GM19043 (cell line): ENCODE data around the gene PTPN9.
A peak's percentile ranks its signal among the peaks of the same experiment; 100 is the strongest.
"Not testable (repeated sequence)": the region's sequence is repeated elsewhere in the genome, so short reads cannot be mapped to it uniquely, and the experiment has no call there.

Experiments
- ATAC-seq: cut with Tn5 transposase; IDR thresholded peaks from one replicate; pipeline ENCODE4 v1.9.1; 2021; ENCODE audit warnings: low read depth; ENCODE audit not compliant: unreplicated experiment

PTPN9 gene

DNA sequence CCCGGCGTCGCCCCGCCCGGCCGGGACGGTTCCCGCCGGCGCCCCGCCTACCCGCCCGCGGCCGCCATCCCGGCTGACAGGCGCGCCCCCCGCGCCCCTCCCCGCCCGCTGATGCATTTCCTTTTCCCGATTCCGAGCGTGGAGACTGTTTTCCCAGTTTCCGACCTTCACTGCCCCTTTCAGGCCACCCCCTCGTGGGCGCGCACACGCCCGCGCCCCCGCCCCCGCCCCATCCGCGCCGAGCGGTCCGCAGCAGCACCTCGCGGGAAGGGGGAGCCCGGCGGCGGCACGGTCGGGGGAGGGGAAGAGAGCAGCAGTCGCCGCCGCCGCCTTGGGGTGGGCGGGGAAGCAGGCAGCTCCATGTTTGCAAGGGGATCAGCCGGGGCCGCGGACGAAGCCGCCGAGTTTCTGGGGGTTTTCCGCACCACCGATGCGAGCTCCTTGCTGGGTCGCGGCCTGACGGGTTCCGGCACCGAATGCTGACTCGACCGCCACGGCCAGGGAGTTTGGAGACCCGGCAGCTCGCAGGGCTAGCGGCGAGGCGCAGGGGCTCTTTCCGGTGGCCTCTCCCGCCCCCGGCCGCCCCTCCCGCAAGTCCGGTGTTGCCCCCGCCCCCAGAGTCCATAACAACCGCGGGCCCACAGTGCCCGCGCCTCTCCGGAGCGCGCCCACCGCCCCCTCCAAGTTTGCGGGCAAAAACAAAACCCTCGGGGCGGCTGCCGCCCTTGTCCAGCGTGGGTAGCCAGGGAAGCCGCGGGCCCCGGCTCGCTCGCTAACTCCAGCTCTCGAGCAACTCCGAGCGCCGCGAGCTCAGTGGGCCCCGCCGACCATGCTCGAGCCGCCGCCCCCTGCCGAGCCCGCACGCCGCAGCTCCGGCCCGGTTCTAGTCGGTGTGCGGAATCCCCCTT is 124.4 kb downstream of the PTPN9 start:
- no peak for ATAC-seq

DNA sequence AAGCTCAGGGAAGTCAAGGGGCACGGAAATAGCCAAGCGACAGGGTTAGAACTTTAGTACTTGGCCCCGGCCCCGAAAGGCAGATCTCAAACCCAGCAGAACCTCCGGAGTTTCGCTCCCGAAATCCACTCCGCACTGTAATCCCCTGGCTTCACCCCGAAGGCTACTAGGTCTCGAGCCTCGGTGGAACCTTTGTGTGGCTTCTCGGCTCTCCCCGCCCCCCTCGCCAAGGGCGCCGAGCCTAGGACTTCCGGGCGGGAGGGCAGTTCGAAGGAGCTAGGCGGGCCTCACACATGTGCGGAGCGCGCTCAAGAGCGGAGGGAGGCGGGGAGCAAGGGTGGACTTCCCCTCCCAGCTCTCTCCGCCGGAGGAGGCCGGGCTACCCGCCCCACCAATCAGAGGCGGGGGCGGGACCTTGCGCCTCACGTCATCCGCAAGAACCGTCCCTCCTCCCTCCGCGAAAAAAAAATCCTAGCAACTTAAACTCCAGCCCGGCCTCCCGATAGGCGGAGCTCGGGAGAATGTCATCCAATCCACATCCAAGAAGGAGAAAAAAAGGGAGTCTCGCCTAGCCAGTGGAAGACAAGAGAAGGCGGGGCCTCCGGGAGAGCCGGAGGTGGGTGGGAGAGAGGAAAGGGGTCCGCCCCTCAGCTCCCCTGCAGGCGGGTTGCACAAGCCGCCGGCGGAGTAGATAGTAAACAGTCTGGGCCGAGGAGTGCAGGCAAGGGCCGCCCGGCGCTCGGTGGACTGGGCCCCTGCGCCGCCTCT is 125.2 kb downstream of the PTPN9 start:
- peak; percentile 26 for ATAC-seq

DNA sequence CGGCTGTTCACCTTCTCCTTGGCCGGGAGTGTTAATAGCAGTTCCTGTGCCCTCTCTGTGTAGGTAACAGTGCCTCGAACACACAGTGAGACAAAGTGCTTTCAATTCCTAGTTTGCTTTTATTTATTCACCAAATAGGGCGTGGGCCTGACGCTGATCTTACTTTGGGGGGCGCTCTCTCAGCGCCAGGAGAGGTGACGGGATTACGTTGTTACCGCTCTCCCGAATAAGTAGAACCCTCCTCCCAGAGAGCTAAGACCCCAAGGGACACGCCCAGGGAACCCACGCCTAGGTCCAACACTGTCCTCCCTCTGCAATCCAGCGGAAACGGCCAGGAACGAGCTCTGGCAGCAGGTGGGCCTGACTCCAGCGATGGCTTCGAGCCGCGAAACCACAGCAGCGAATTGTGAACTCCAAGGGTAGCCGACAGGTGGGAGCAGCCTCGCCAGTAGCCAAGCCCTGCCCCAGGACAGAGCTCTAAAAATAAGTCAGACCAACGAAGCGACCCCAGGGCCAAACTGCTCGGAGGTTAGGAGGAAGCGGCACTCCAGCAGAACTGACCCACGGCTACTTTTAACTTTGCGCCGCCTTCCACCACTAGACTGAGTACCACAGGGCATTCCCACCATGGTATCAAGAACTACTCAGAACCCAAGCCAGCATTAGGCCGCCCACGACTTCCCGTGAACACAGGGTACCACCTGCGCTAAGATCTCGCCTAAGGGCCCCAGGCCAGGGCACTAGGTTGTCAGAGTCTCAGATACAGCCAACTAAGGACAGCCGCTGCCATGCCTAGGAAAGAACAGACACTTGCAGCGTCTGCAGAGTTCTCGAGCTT is 126.0 kb downstream of the PTPN9 start:
- no peak for ATAC-seq

DNA sequence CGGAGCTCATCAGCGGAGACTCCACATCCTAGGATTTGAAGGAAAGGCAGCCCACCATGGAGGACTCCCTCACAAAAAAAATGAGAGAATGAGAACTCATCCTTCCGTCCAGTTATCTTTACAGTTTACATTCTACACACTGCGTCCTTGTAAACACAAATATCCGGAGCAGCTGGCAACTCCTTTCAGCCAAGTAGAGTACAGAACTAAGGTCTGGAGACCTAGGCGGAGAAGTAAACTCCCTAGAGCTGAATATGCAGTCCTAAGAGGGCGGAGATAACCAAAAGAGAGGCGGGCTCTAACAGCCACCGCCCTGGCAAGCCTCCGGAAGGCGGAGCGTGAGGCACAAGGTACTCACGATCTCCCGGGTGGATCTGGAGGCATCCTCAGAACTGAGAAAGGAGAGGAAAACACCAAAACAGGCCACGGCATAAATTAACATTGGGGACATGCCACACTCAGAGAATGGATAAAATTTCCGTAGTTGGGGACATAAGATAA is 126.7 kb downstream of the PTPN9 start:
- ATAC-seq, result no peak

DNA sequence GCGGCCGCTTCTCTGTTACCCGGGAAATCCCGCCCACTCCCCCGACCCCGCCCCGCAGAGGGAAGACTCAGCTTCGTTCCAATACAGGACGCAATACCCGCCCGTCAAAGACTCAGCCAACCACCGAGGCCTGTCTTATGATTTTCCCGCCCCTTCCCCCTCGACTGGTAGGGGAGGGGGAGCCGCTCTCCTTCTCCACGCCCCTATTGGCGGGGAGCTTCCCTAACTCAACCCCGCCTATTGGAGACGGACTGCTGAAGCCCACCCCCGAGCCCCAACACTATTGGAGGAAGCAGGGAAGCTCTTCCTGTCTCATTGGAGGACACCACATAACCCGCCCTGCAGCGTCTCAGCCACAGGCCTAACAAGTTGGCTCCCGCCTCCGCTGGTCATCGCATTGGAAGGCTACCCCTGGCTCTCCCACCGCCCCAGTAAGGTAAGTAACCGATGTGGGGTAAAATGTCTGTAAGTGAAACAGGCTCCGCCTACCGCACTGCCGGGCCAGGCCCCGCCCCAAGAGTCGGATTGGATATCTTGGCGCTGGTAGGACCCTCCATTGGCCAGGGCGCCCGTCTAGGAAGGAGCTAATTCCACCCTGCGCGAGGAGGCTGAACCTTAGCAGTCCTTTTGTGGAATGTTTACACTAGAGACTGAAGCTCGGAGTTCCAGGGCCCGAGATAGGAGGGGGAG is 127.3 kb downstream of the PTPN9 start, which contains the start of gene SIN3A:
SIN3A (minus strand) TSS at position 17 of the 690 bp plus-strand sequence. CDS start 21,315 bp downstream, outside the sequence.
- ATAC-seq, result peak; percentile 41

DNA sequence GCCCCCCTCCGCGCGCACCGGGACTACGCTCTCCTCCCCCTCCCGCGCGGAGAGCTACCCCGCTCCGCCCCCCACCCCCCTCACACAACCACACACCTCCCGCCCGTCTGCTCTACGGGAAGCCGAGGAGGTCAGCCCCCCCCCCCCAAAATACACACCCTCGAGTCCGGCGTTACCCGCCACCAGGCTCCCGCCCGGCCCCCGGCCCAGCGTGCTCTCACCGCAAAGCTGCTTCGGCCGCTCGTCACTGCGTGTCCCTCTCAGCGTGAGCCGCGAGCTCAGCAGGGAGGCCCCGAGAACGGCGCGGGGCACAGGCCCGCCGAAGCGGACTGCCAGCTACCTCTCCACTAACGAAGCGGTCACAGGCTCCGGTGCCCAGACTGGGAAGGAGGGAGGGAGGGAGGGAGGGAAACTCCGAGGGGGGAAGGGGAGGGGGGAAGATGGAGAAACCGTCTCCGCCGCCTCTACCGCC is 127.9 kb downstream of the PTPN9 start:
- no peak for ATAC-seq

DNA sequence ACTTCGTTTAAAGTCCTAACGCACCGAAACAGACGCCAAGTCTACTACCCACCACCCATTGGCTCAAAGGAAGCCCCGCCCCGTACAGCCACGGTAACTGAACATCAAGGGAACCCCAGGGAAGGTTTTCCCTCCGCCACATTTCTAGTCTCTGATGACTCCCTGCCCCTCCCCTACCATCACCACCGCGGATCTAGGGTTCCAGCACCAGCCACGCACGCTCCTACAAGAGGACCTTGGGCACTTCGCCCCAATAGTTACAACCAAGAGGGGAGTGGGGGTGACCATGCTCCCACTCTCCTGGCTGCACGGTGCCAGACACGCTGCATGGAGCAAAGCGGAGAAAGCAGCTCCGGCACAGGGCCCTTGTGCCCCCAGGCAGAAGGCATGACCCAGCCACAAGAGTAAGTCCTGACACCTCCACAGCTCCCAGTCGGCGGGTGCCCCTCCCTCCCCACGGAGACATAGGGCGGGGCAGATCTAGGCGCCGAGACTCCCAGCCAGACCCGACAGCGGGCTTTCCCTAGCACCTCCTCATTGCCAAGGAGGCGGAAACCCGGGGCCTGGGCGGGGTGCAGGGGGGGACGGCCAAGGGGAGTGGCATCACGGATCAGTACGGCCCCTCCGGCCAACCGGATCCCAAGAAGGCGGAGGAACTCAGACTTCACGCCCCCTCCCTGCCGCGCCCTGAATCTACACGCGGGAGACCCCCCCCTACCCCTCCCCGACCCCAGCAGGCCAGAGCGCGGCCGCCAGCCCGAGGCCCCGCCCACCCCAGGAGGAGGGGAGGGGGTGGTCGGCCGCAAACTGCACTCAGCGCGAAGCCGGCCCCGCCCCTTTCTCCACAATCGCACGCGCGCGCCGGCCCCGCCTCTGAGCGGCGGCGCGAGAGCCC is 128.6 kb downstream of the PTPN9 start:
- peak; percentile 20 for ATAC-seq

DNA sequence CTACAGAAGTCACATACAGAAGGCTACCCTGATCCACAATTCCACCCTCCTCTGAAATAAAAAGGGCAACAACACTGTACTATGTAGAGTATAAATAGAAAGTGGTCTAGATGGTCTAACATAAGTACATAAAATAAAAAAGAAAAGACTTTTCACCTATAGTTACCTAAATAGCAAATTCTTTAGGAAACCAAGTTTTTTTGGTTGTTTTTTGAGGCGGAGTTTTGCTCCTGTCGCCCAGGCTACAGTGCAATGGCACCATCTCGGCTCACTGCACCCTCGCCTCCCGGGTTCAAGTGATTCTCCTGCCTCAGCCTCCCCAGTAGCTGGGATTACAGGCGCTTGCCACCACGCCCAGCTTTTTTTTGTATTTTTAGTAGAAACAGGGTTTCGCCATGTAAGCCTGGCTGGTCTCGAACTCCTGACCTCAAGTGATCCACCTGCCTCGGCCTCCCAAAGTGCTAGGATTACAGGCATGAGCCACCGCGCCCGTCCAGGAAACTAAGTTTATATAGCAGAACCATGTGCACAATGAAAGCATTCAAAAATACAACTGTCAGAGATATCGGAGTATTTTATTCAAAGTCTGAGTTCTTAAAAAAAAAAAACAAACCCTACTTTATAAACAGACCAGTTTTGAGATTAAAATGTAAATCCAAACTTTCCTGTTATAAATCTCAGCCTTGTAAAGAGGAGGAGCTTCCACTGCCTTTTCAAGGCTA is 129.4 kb downstream of the PTPN9 start:
- no peak for ATAC-seq

DNA sequence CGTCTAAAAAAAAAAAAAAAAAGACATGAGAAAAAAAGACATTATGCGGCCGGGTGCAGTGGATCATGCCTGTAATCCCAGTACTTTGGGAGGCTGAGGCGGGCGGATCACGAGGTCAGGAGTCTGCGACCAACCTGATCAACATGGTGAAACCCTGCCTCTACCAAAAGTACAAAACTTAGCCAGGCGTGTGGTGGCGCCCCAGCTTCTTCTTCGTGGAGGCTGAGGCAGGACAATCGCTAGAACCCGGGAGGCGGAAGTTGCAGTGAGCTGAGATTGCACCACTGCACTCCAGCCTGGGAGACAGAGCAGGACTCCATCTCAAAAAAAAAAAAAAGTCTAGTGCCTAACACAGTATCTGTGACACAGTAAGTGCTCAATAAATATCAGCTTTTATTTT is 130.9 kb downstream of the PTPN9 start:
- not testable (repeated sequence) for ATAC-seq

DNA sequence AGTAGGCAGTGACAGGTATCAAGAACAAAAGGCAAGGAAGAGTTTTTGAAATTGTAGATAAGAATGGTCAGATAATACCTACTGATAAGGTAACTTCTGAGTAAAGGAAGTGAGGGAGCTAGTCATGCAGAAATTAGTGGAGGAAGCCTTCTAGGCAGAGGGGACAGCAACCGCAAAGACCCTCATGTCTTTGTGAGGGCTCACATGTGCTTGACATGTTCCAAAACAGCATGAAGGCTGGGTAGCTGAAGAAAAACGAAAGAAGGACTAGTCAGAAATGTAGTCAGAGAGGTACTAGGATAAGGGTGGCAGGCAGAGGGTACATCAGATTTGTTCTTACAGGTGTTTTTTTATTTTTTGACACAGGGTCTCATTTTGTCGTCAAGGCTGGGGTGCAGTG is 133.0 kb downstream of the PTPN9 start:
- ATAC-seq, result no peak

DNA sequence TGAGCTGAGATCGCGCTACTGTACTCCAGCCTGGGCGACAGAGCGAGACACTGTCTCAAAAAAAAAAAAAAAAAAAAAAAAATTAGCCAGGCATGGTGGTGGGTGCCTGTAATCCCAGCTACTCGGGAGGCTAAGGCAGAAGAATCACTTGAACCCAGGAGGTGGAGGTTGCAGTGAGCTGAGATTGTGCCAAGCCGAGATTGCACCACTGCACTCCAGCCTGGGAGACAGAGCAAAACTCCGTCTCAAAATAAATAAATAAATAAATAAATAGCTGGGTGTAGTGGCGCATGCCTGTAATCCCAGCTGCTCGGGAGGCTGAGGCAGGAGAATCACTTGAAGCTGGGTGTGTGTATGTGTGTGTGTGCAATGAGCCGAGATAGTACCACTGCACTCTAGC is 133.8 kb downstream of the PTPN9 start:
- ATAC-seq, result not testable (repeated sequence)

DNA sequence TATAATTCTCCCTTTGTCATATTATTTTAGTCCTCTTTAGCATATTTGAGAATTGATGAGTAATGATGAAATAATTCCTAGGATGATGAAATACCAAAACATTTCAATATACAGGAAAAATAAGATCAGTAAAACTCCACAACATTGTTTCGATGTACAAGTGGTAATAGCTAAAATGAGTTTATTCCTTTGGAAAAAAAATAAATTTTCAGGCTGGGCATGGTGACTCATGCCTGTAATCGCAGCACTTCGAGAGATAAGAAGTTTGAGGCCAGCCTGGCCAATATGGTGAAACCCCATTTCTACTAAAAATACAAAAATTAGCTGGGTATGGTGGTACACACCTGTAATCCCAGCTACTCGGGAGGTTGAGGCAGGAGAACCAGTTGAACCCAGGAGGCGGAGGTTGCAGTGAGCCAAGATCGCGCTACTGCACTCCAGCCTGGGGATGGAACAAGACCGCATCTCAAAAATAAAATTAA is 135.1 kb downstream of the PTPN9 start:
- not testable (repeated sequence) for ATAC-seq

DNA sequence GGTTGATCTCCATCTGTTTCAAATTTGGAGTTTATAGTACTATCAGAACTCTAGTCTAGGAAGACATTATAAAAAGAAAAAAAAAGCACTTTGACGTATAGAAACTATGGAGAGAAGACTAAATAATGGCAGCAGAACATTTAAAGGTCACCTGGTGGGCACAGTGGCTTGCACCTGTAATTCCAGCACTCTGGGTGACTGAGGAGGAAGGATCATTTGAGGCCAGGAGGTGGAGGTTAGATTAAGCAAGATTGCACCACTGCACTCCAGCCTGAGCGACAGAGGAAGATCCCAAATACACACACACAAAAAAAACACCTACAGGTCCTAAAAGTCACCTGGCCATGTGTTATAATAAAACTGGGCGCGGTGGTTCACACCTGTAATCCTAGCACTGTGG is 141.4 kb downstream of the PTPN9 start:
- no peak for ATAC-seq

DNA sequence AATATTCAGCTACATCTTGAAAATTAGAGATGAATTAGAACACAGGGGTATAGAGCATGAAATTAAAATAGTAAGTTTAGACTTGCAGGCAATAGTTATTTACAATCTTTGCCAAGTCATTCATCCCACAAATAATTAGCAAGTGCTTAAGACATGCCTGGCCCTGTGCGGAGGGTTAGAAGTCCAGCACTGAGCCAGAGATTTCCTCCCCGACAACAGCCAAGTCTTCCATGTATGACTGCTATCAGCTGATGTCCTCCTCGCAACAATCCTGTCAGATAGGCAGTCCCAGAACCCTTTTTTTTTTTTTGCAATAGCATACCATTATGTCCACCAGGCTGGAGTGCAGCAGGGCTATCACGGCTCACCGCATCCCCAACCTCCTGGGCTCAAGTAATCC is 142.2 kb downstream of the PTPN9 start:
- no peak for ATAC-seq

DNA sequence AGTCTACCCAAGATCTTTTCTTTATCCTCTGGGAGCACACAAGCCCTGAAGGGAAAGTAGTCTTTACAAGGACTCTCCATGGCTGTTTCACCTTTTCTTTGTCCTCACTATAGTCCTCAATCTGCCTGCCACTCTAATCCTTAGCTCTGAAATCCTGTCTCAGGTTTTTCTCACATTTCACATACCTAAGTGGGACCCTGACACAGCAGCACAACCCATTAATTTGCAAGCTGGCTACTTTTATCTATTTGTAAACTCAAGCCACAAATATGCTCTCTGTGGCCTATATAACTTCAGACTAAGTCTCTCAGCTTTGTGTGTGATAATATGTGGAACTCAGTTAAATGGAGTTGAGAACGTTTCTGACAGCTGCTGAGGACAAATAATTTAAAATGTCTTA is 147.4 kb downstream of the PTPN9 start:
- no peak for ATAC-seq

DNA sequence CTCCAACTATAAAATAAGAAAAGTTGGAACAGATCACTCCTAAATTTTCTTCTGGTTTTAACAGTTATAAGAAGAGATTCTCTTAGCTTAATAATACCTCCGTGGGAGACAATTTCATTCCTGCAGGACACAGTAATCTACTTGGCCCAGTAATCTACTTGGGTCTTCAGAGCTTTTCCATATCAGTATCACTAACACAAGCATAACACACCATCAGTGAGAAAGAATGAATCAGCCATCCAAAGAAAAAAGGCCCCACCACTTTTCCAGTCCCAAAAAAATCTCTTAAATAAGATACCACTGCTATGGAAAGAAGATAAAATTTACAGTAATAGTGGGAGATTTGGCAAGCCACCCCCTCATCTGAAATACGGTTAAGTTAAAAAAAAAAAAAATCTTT is 147.8 kb downstream of the PTPN9 start:
- ATAC-seq, result no peak

DNA sequence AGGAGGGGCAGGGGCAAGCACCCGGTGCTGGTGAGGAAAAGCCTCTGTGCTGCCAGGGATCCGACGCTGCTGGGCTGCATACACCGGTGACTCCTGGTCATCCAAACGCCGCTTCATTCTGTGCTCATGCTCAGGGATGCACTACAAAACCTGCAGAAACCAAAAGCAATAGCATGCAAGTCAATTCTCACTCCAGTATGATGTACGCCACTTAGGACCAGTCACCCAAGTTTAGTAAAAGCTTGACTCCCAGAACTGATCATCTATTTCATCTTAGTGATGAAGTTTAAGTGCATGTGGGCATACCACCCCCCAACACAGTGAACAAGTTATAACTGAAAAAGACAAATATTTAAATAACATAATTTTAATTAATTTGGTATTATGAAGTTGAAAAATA is 148.9 kb downstream of the PTPN9 start:
- ATAC-seq, result no peak

DNA sequence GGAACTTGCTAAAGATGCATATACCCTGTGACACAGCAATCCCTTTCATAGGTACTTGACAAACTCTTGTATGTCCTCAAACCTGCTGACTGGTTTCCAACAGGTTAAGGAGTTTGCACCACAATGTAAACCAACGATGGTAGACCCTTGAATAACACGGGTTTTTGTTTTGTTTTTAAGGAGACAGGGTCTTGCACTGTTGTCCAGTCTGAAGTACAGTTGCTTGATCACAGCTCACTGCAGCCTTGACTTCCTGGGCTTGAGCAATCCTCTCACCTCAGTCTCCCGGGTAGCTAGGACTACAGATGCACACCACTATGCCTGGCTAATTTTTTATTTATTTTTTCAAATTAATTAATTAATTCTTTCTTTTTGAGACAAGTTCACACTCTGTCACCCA is 151.0 kb downstream of the PTPN9 start:
- no peak for ATAC-seq
